ENCODE results near the gene ATF6.

The ATF6 gene

DNA sequence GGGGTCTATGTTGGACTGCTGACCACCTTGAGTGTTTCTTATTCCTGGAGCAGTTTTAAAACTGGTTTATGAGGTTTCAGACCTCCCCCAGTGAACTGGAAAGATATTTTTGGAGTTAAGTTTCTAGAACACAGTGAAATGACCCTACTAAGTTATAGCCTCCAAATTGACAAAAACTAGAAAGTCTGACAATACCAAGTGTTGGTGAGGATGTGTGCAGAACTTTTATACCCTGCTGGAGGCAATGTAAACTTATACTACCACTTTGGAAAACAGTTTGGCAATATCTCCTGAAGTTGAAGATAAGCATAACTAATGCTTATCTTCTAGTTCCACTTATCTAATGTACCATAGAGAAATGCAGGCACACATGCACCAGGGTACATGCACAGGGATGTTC is 247.2 kb downstream of the ATF6 start:
- Histone ChIP-seq H3K4me3 (IDR thresholded peaks at IDR 0.05; ENCODE audit: insufficient read depth, low read depth, low read length) (no peak overlapping the region), H3K4me1 (ENCODE audit: low read depth, poor library complexity, severe bottlenecking) (peaks cover 89% of the 10 kb centered on the region), H3K9ac (no peak overlapping the region), H3K4me2 (no peak overlapping the region), H3K36me3 (ENCODE audit: insufficient read depth) (no peaks in the 10 kb centered on the region), H3K27ac (no peak overlapping the region), H2AFZ (ENCODE audit: low read depth) (no peak overlapping the region), H3K79me2 (ENCODE audit: insufficient read depth, low read depth) (no peaks in the 10 kb centered on the region), H3K27me3 (ENCODE audit: insufficient read depth, low read depth) (no peaks in the 10 kb centered on the region), H4K20me1 (ENCODE audit: insufficient read depth) (no peaks in the 10 kb centered on the region)
- TF ChIP-seq, protein P1, sequence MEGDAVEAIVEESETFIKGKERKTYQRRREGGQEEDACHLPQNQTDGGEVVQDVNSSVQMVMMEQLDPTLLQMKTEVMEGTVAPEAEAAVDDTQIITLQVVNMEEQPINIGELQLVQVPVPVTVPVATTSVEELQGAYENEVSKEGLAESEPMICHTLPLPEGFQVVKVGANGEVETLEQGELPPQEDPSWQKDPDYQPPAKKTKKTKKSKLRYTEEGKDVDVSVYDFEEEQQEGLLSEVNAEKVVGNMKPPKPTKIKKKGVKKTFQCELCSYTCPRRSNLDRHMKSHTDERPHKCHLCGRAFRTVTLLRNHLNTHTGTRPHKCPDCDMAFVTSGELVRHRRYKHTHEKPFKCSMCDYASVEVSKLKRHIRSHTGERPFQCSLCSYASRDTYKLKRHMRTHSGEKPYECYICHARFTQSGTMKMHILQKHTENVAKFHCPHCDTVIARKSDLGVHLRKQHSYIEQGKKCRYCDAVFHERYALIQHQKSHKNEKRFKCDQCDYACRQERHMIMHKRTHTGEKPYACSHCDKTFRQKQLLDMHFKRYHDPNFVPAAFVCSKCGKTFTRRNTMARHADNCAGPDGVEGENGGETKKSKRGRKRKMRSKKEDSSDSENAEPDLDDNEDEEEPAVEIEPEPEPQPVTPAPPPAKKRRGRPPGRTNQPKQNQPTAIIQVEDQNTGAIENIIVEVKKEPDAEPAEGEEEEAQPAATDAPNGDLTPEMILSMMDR (conservative IDR thresholded peaks at IDR 0.05; ENCODE audit: low read depth, low read length): no peak

Data from KMS-11 (cell line).